ENCODE measurements around the gene RGMB. TPM values are rescaled to one million over a fixed set of nuclear protein-coding genes. Genes with fewer than 3 reads are reported as not detected.

RGMB gene
- total and polyA plus RNA-seq, 12 donors: 1.7 to 16.6 (median 13.6) TPM

DNA sequence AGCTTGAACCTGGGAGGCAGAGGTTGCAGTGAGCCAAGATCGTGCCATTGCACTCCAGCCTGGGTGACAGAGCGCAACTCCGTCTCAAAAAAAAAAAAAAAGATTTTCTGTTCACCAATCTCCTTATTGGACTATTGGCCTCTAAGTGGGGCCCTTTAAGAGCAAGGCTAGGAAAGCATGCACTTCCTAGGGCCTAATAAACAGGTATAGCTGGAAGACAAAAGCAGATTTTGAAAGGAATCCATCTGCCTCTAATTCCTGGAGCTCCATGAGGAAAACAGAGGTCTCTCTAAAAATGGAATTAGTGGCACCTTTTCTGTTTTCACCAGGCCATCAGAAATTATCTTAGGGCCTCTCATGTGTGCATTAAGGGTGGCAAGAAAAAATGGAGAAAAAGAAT, 70.0 kb downstream of the RGMB start:
- Histone ChIP-seq H3K4me1 (no peaks in the 10 kb centered on the region), H3K27me3 (no peaks in the 10 kb centered on the region), H3K36me3 (no peaks in the 10 kb centered on the region), H3K9me3 (peaks cover 0 to 20% (median 0%) of the 10 kb centered on the region in 11 donors), H3K4me3 (no peak overlapping the region), H3K27ac (no peak overlapping the region)
- no peak for ATAC-seq
- WGBS, 2 donors: 96 to 100% methylated on average over 3 of the region's 3 CpGs
- intact Hi-C loops (cut with DNase I): no loop called here
- TF ChIP-seq, protein P1, sequence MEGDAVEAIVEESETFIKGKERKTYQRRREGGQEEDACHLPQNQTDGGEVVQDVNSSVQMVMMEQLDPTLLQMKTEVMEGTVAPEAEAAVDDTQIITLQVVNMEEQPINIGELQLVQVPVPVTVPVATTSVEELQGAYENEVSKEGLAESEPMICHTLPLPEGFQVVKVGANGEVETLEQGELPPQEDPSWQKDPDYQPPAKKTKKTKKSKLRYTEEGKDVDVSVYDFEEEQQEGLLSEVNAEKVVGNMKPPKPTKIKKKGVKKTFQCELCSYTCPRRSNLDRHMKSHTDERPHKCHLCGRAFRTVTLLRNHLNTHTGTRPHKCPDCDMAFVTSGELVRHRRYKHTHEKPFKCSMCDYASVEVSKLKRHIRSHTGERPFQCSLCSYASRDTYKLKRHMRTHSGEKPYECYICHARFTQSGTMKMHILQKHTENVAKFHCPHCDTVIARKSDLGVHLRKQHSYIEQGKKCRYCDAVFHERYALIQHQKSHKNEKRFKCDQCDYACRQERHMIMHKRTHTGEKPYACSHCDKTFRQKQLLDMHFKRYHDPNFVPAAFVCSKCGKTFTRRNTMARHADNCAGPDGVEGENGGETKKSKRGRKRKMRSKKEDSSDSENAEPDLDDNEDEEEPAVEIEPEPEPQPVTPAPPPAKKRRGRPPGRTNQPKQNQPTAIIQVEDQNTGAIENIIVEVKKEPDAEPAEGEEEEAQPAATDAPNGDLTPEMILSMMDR (IDR thresholded peaks at IDR 0.05): no peak
- no peak for DNase-seq

DNA sequence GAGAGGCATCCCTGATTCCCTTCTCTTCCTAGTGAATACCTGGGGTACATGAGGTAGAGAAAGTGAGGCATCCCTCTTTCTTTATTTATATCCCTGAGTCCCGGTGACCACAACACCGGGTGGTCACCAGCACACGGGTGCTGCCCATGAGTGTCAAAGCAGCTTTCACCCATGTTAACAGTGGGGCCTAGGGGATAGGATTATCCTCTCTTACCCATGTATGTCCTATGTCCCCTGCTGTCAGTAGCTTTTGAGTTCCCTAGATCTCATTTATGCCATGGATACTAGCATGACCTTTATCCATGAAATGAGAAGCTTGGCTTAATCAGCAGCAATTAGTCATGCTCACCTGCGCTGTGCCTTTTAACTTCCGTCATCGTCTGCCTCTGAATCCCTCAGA, 71.4 kb downstream of the RGMB start:
- TF ChIP-seq, protein P1 (IDR thresholded peaks at IDR 0.05): no peak
- 88% methylated on average over 6 of the region's 6 CpGs for WGBS, 2 donors
- Histone ChIP-seq H3K9me3 (peaks cover 0 to 20% (median 0%) of the 10 kb centered on the region in 11 donors), H3K4me1 (no peaks in the 10 kb centered on the region), H3K4me3 (no peak overlapping the region), H3K36me3 (no peaks in the 10 kb centered on the region), H3K27me3 (no peaks in the 10 kb centered on the region), H3K27ac (no peak overlapping the region)
- ATAC-seq (no peak), DNase-seq (no peak)
- intact Hi-C loops (cut with DNase I): no loop called here

DNA sequence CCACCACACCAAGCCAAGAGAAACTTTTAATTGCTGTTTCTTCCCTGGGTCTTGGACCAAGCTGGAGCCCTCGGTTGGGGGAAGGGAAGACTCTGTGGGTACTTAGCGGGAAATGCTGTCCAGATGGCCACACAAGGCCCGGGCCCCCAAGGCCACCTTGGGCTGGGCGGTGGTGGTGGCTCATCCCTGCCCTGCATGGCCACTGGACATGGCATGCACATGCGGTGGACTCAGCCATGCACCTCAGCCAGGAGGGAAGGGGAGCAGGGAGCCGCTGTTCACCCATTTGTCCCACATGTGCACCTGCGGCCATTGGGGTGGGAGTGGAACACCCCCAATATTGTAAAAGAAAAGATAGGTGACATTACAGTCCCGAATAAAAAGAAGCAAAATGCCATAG, 72.4 kb downstream of the RGMB start:
- DNase-seq: no peak
- Histone ChIP-seq H3K36me3 (no peaks in the 10 kb centered on the region), H3K4me3 (no peak overlapping the region), H3K27ac (no peak overlapping the region), H3K27me3 (no peaks in the 10 kb centered on the region), H3K9me3 (peaks cover 0 to 20% (median 0%) of the 10 kb centered on the region in 11 donors), H3K4me1 (no peaks in the 10 kb centered on the region)
- TF ChIP-seq, protein P1 (IDR thresholded peaks at IDR 0.05): no peak
- no peak for ATAC-seq
- intact Hi-C loops (cut with DNase I): no loop called here
- 96 to 98% methylated on average over 8 of the region's 8 CpGs for WGBS, 2 donors

Other genes starting within 250 kb of the RGMB start
- 10 to 100 TPM in 9 of 10 donors, 1 to 10 TPM in 1; 9.9 to 19.6 (median 15.1) TPM for gene CHD1, start 155.3 kb downstream of the RGMB start, total RNA-seq
- 10 to 100 TPM in 1 of 2 donors, 1 to 10 TPM in 1; 6.5 to 20.4 TPM for gene CHD1, start 155.3 kb downstream of the RGMB start, polyA plus RNA-seq

Data from heart right ventricle (tissue), 16 donors.